Activated CD8-positive, alpha-beta memory T cell treated with anti-CD3 and anti-CD28 coated beads for 36 hours (primary cell): ENCODE data around the gene ITGA3. TPM values are rescaled to one million over a fixed set of nuclear protein-coding genes. Genes with fewer than 3 reads are reported as not detected.

Experiments used
- CTCF ChIA-PET: fragments of 350-600 bp; sonication (Branson Sonifier 250); formaldehyde crosslinking; loops from one replicate; lab custom pipeline; 2021; ENCODE audit warnings: antibody characterized with exemption; lab: Charles Lee
- POLR2A ChIA-PET: fragments of 350-600 bp; sonication (Branson Sonifier 250); formaldehyde crosslinking; loops from one replicate; lab custom pipeline; 2021; ENCODE audit warnings: antibody characterized with exemption; lab: Charles Lee
- total RNA-seq, 2 experiments: library from RNA; stranded (reverse); gene quantifications; one replicate each; pipeline ENCODE4 v1.2.3, GENCODE V29; 2021

The ITGA3 gene
- total RNA-seq, 2 experiments from 2014 or later = 8.0 to 8.2 TPM

DNA sequence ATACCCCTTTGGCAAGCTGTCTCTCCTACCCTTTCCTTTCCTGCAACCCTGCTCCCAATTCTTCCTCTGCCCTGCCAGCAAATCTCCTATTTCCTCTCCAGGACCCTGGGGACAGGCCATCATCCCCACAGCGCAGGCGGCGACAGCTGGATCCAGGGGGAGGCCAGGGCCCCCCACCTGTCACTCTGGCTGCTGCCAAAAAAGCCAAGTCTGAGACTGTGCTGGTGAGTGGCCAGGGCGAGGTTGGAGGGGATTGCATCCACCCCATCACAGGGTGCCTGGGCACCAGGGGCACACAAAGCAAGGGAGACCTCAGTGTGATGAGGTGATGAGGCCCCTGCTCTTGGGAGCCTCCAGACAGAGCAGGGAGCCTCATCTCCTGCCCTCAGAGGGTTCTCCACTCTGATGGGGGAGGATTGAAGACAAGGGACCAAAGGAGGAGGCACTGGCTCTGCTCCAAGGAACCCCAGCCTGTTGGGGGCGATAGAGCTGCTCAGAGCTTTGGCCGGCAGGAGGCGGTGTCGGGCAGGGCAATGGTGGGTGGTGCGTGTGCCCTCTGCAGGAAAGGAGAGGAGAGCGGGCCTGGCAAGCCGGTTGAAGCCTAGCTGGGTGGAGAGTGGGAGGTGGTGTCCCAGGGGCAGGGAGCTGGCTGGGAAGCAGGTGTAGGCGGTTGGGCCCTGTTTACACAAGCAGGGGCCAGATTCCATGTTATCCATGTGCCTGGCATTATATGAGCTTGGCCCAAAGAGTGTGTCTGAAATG is 23.6 kb downstream of the ITGA3 start:
- CTCF ChIA-PET = interaction anchor here (0.7 to 2.6 kb wide), 7 partner anchors 8 to 83 kb away, joined by 3 to 15 read pairs (median 4); partner anchors contain the start of gene PDK2
- POLR2A ChIA-PET = no interaction called here

GRCh38 chr17:50080096-50080480 is 24.2 kb downstream of the ITGA3 start:
- CTCF ChIA-PET = interaction anchor here (0.7 to 2.6 kb wide), 5 partner anchors 14 to 68 kb away, joined by 3 to 12 read pairs (median 3); partner anchors contain the start of gene PDK2
- POLR2A ChIA-PET = no interaction called here

GRCh38 chr17:50080827-50081226 is 24.9 kb downstream of the ITGA3 start:
- ChIA-PET CTCF (no interaction called here), POLR2A (no interaction called here)

GRCh38 chr17:50081757-50082156 is 25.8 kb downstream of the ITGA3 start:
- ChIA-PET CTCF (interaction anchor here (0.8 to 1.3 kb wide), 3 partner anchors 11 to 83 kb away, joined by 4 to 7 read pairs (median 6); partner anchors contain the start of gene ITGA3), POLR2A (no interaction called here)

DNA sequence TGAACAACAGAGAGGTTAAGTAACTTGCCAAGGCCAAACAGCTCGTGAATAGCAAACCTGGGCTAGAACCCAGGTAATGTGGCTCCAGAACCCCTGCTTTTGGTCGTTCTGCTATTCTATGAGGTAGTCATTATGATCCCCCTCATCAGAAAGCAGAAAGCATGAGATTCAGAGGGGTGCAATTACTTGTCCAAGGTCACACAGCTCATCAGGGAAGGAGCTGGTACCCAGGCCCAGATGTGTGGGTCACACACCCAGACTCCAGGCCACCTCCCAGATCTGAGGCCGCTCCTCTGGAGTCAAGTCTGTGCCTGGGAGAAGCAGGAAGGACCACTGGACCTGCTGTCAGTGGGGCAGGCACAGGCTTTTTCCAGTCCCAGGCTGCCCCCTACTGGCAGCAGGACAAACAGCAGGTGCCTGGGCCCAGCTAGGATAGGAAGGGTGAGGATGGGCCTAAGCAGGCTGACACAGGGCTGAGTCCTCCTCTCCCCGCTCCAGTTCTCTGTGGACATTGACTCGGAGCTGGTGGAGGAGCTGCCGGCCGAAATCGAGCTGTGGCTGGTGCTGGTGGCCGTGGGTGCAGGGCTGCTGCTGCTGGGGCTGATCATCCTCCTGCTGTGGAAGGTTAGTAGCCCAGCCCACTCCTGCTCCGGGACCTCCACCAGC is 31.5 kb downstream of the ITGA3 start:
- ChIA-PET POLR2A (no interaction called here), CTCF (interaction anchor here (0.5 to 2.9 kb wide), 29 partner anchors 9 to 479 kb away, joined by 3 to 42 read pairs (median 4); no protein-coding TSS in a partner anchor)

GRCh38 chr17:50087912-50088405 is 32.0 kb downstream of the ITGA3 start:
- ChIA-PET CTCF (interaction anchor here (0.5 to 2.9 kb wide), 24 partner anchors 8 to 274 kb away, joined by 3 to 42 read pairs (median 4); partner anchors contain the start of gene PPP1R9B), POLR2A (no interaction called here)

- POLR2A ChIA-PET = no interaction called here
- CTCF ChIA-PET = interaction anchor here (0.6 to 2.9 kb wide), 3 partner anchors 11 to 92 kb away, joined by 4 to 15 read pairs (median 12); partner anchors contain the start of gene PPP1R9B
These were observed 33.3 kb downstream of the ITGA3 start for GRCh38 chr17:50088952-50089825.

- POLR2A ChIA-PET = no interaction called here
- CTCF ChIA-PET = no interaction called here
These were observed 34.2 kb downstream of the ITGA3 start for GRCh38 chr17:50090071-50090470.

GRCh38 chr17:50090971-50091917 is 35.3 kb downstream of the ITGA3 start:
- ChIA-PET CTCF (interaction anchor here (1.1 to 1.8 kb wide), 4 partner anchors 24 to 93 kb away, joined by 3 to 8 read pairs (median 4); partner anchors contain the start of gene ITGA3), POLR2A (no interaction called here)

- ChIA-PET POLR2A (no interaction called here), CTCF (interaction anchor here (1.1 to 1.8 kb wide), 6 partner anchors 10 to 94 kb away, joined by 3 to 8 read pairs (median 4); partner anchors contain the start of gene ITGA3)
These were observed 36.0 kb downstream of the ITGA3 start for GRCh38 chr17:50091918-50092285.

DNA sequence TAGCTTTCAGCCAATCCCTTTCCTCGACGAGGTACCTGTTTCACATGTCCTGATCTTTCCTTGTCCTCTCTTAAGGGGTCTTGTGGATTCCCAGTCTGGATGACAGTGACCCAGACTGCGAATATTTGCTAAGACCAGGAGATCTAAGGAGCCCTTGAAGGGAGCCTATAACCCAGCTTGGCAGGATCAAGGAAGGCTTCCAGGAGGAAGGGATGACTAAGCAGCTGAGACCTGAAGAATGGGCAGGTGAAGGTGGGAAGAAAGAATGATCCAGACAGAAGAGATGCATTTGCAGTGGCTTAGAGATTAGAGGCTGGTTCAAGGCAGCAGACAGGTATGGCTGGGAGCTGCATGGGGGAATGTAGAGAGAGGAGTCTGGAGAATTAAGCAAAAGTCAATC is 37.3 kb downstream of the ITGA3 start:
- POLR2A ChIA-PET = no interaction called here
- CTCF ChIA-PET = interaction anchor here (0.7 to 3.1 kb wide), 14 partner anchors 14 to 205 kb away, joined by 3 to 17 read pairs (median 4); partner anchors contain the start of gene SGCA

DNA sequence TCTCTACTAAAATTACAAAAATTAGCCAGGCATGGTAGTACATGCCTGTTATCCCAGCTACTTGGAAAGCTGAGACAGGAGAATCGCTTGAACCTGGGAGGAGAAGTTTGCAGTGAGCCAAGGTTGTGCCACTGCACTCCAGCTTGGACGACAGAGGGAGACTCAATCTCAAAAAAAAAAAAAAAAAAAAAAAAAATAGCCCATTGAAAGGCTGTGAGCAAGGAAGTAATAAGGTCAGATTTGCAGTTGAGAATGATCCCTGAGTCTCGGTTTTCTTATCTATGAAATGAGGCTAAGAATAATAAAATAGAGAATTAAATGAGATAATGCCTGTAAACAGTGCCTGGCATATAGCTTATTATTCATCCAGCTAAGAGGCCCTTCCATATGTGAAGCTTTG is 37.9 kb downstream of the ITGA3 start:
- CTCF ChIA-PET = interaction anchor here (0.9 to 3.1 kb wide), 26 partner anchors 9 to 203 kb away, joined by 3 to 17 read pairs (median 4); partner anchors contain the start of genes ITGA3 and SGCA
- POLR2A ChIA-PET = interaction anchor here (0.9 to 1.2 kb wide), 2 partner anchors 38 to 67 kb away, joined by 3 read pairs; partner anchors contain the start of gene ITGA3

DNA sequence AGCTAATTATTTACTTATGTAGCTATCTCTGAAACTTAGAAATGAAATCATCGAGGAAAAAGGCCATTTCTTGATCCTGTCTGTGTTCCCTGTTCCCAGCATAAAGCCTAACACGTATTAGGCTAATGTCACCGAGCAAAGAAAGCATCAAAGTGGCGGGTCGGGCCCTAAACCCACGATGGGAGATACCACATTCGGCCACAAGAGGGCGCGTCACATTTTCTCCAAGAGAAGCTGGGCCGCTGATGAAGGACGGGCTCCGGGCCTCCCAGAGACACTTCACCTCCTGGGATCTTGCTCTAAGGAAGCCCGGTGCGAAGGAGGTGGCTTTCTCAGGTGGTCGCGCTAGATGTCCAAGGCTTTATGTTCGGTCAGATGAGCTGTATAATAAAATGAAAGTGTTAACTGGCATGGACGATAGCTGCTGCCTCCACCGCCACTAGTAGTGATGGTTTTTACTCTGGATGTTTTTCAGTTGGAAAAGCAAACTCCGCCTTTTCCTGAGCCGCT is 38.4 kb downstream of the ITGA3 start:
- CTCF ChIA-PET = interaction anchor here (0.7 to 3.1 kb wide), 30 partner anchors 9 to 303 kb away, joined by 3 to 17 read pairs (median 4); partner anchors contain the start of genes DLX3, ITGA3, LRRC59 and SGCA
- POLR2A ChIA-PET = interaction anchor here (0.5 to 1.2 kb wide), 5 partner anchors 9 to 330 kb away, joined by 3 to 4 read pairs (median 3); partner anchors contain the start of genes FAM117A and ITGA3

GRCh38 chr17:50094753-50095619 is 39.1 kb downstream of the ITGA3 start, which contains the start of gene PDK2:
Gene PDK2 (plus strand): TSS chr17:50095351. CDS start chr17:50095436, 85 bp downstream.
- POLR2A ChIA-PET = interaction anchor here (0.5 to 1.2 kb wide), 4 partner anchors 10 to 331 kb away, joined by 3 to 4 read pairs (median 3); partner anchors contain the start of gene FAM117A
- CTCF ChIA-PET = interaction anchor here (0.7 to 3.1 kb wide), 25 partner anchors 9 to 302 kb away, joined by 3 to 17 read pairs (median 4); partner anchors contain the start of genes DLX3, ITGA3, LRRC59 and SGCA

DNA sequence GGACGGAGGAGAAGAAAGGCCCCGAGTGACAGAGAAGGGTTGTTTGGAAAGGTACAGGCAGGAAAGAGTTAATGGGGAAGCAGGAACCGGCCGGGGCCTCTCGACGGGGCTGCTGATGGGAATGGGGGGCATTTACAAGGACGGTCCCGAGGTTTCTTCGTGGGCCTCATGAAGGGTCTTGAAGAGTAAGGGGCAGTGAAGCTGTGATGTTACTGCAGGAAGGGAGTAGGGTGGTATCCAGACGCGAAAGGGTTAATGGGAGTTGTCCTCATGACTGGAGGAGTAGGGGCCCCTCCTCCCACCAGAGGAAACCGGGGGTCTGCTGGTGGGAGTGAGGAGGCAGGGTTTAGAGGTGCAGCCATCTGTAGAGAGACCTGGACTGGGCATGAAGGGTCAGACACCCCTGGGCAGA is 39.7 kb downstream of the ITGA3 start:
- ChIA-PET CTCF (interaction anchor here (1.4 to 3.1 kb wide), 3 partner anchors 16 to 202 kb away, joined by 4 to 17 read pairs (median 8); no protein-coding TSS in a partner anchor), POLR2A (no interaction called here)
